HG03103 (cell line): ENCODE data around the gene ITPK1.

ENCODE experiments used
- ATAC-seq: cut with Tn5 transposase; IDR thresholded peaks from one replicate; pipeline ENCODE4 v1.9.1; 2021; ENCODE audit warnings: low read depth; ENCODE audit not compliant: unreplicated experiment

The ITPK1 gene

DNA sequence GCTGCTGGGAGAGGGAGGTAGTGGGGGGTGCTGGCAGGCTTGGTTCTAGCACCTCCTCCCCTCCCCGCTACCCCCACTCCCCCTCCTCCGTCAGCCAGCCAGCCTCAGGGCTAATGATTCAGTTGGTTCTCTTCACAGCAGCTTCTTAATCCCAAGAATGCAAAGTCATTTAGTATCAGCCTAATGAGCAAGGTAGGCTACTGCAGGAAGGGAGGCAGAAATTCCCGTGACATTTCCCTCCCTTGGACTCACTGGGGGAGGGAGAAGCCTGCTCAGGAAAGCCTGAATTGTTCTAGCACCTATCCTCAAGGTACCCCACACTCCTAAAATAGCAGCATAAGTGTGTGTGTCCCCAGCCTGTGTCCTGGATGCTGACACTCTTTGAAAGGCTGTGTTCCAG is 29.8 kb downstream of the ITPK1 start:
- ATAC-seq: no peak

DNA sequence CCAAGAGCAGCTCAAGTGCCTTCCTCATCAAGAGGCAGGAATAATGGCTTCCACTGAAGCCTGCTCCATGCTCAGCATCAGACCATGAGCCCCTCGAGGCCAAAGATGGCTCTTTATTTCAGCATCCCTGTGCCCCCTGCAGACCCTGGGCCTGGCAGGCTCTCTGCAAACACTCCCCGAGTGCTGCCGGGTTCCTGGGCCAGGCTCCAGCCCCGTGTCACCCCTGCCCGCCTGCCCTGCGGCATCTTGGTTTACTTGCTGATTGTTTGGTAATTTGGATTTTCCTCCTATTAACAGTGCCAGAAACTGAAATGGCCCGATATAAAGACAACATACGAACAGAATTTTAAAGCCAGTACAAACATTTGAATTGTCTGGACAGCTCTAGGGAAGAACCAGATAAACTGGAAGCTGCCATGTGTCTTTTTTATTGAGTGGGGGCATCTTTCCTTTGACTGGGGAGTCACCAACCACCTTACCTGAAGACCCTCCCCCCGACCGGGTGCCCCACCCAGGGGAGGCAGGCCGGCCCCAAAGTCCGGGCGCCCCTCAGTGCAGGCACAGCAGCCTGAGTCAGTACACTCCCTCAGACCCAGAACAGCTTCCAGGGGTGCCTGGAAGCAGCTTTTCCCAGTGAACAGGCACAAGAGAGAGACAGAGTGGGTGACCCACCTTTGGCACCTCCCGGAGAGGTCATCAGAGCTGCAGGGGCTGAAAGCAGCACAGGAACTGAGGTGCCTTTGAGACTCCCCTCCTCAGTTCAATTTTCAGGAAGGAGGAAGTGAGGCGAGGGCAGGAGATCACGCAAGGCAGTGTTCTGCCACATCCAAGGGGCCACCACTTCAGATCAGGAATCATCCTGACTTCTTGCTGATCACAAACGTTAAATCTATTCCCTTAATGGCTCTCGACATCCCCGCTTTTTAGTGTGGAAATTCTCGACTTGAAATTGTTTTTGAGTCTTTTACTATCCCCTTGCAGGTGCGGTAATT is 30.6 kb downstream of the ITPK1 start:
- ATAC-seq: no peak

DNA sequence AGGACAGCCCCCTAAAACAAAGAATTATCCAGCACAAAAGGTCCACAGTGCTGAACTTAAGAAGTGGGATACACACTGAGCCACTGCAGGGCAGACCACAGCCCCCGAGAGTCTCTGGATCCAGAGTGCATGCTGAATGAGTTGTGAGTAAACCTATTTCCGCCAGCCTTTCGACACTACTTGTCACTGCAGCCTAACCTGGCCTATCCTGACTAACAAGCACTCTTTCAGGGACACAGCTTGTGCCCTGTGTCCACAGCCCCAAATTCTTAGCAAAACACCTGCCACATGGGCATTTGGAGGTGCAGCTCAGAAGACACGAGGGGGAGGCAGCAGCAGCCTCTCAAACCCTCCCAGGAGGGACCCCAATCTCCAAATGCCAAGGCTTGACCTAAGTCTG is 31.3 kb downstream of the ITPK1 start:
- ATAC-seq: no peak

- ATAC-seq: no peak
These were observed 31.8 kb downstream of the ITPK1 start for GRCh38 chr14:93083917-93084316.

DNA sequence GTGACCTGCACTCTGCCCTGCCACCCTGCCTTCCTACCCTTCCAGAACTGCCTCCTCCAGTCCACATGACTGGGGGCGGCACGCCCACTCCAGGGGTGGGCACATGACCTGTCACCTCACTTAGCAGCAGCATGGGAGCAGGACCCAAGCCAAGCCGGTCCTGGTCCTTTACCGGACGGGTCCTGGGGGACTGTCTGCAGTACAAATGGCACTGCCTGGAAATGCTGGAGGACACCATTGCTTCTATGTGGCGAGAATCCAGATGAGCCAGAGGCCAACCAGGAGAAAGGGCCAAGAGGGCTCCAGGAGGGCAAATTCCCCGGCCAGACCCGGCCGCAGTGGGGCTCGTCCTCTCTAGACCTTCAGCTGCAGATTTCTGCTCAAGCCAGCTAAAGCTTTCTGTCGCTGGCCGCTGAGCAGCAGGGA is 33.1 kb downstream of the ITPK1 start:
- ATAC-seq: no peak

DNA sequence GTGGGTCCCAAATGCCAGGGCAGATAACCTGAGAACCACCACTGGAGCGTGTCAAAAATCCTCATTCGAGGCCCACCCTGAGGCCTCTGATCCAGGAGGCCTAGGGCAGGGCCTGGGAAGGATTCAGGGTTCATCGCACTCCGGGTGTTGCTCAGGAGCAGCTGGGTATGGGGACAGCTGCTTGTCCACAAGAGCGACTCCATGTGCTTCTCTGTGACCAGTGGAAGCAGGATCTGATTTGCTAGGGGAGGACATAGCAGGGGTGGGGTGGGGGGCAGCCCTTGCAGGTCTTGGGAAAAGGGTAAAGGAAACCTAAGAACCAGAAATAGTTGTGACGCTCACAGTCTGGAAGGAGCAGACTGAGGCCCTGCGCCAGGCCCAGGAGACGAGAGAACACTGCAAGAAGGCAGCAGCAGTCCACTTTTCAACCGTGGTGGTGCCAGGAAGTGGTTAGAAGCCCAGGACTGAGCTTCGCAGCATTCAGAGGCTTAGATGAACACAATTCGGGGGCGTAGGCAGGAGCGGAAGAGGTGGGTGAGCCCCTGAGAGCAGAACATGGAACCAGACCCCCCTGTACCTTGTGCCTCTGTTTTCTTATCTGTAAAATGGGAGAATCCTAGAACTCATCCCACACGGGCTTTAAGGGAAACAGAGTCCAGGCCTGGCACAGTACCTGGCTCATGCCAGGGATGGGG is 33.7 kb downstream of the ITPK1 start:
- ATAC-seq: no peak

- ATAC-seq: no peak
These were observed 35.8 kb downstream of the ITPK1 start for GRCh38 chr14:93079865-93080403.

DNA sequence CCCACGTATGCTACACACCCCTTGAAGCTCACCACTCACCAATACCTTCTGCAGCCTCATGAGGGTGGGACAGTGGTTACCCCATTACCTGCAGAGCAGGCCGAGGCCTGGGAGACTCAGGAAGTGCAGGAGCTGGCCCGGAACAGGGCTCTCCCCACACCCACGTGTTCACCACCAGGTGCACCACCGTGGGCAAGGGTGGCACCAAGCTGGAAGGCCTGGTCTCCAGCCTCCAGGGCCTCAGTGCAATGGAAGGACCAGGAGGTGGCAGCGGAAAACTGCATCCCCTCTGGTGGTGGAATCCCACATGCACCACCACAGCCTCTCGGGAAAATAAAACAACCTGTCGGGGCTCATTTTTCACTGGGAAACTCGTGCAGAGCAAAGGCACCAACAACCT is 36.4 kb downstream of the ITPK1 start:
- ATAC-seq: no peak

DNA sequence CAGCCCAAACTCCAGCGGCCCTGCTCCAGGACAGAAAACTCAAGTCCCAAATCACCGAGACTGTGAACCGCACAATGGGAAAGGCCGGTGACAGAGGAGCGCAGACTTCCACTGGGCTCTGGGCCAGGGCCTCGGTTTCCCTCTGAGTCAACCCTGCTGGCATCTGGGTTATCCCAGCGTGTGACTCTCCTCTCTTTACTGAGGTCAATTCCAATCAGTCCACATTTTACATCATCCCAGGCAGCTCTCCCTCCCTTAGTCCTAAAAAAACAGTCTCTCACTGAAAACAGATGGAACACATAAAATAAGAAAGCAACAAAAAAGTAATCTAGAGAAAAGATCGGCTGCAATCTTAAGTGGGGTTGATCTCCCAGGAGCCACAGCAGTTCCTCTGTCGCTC is 36.9 kb downstream of the ITPK1 start:
- no peak for ATAC-seq

- no peak for ATAC-seq
These were observed 39.0 kb downstream of the ITPK1 start for GRCh38 chr14:93076755-93077154.

DNA sequence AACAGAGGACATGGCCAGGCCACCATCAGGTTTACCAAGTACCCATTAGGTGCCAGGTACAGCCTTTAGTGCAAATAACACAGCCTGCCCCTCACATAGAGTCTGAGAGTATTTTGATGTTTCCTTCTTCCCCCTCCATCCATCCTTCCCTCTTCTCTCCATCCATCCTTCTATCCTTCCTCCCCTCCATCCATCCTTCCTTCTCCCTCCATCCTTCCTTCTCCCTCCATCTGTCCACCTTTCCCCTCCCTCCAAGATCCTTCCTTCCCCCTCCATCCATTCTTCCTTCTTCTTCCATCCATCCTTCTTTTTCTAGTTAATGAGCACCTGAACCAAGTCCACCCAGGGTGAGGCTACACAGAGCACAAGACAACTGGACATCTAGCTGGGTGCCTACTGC is 39.8 kb downstream of the ITPK1 start:
- ATAC-seq: no peak

DNA sequence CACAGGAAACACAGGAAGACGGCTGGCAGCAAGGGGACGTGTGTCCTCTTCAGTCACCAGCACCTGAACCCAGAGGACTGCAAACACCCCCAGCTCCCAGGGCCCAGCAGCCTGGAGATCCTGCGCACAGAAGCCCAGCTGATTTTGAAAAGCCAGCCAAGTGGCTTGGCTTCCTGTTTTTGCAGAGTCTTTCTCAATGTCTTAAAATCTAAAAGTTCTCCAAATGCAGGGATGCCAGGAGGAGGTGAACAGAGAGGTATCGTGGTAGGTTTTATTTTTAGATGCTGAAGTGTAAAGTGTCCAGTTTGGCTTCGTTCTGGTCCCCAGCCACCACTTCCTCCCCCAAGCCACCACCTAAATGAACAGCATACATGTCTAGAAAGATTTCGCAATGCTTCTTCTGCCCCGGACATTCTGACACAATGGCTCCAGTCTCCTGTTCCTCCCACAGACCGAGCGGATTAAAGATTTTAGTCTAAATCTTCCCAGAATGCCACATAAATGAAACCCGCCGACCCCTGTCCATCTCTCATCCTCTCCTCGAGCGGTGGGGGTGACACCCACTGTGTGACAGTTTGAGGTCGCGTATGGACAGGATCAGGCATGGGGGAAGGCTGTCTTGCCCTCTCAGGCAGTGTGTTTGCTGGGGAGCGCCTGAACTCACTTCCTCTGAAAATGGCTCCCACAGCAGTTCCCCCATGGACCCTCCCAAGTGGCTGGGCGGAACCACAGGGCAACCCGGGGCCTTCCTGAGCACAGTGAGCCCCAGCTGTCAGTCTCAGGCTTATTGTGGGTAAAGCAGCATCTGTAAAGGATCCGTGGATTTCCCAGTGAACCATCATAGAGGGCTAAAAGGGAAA is 41.6 kb downstream of the ITPK1 start:
- ATAC-seq: no peak

DNA sequence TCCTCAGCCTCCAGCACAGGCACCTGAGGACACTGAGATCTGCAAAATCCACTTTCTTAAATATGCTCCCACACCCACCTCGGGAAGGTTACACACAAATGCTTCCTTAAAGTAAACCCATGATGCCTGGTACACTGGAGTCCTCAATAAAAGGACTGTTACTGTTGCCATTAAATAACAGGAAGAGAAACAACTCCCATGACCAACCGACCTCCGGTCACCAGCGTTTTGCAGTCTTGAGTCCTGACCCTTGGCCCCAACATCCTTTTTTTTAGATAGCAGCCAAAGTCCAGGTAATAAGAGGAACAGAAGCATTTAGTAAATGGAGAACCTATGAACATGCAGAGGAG is 42.4 kb downstream of the ITPK1 start:
- ATAC-seq: no peak

GRCh38 chr14:93072659-93073357 is 42.9 kb downstream of the ITPK1 start:
- no peak for ATAC-seq

DNA sequence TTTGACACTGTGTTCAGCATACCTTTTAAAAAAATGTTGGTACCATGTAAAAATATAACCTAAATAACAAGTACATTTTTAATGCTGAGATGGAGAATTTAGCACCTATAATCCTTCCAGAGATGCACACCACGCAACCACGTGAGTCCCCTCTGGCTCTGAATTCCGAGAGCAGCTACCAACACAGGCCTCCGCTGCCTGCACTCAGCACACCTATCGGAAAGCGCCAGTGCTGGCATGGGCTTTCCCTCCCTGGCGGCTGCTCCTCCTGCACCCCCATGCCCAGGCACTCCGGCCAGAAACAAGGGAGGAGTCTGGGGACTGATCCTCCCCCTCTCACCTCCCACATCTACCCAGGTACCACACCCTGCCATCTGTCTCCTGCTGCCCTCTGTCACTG is 47.0 kb downstream of the ITPK1 start:
- no peak for ATAC-seq

GRCh38 chr14:93067088-93067487 is 48.6 kb downstream of the ITPK1 start:
- no peak for ATAC-seq

DNA sequence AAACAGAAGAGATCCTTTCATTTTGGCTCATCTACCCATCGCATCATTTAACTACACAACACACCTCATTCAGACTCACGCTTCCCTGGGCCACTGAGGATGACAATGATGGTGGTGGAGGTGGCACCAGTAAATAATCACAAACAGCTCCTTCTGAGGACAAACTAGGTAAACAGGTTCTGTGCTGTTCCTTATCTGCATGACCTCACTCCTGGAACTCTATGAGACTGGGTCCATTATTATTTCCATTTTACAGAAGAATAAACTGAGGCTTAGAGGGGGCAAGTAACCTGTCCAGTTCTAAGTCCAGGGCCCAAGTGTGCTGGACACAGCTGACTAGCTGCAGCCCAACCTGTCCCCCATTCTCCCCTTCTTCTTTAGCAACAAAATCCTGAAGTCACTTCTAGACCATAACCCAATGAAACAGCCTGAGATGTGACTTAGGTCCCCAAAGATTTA is 50.4 kb downstream of the ITPK1 start:
- ATAC-seq: no peak

DNA sequence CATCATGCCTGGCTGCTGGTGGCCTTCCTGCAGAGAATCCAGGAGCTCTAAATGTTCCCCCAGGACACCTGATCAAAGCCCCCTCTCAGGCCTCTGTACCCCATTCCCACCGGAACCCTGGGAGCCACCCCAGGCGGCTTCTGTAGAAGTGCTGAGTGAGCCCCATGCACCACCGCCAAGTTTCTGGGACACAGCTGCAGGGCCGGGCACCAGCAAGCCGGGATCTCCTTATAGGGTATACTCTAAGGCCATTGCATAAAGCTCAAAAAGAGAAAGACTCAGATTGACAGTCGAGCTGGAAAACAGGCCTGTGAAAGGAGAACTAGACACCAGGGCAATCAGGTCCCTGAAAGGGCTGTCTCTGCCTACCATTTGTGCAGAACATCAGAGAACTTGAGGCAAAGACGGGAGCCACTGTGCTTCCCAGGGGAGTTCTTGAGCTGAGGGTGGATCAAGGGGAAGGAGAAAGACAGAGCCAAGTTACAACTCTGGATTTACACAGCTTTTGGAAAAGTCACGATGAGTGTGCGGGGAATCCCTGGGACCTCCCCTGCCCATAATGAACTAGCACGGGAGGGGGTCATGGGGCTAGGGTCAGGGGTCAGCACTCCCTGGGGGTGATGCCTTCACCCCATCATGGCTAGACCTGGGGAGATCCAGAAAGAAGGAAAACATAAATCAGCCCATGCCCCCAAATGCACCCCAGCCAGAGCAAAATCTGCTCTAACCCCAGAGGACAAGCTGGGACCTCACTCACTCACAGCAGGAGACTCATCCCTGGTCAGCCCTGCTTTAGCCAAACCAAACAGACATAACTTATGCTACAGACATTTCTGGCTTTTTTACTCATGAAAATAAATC is 51.1 kb downstream of the ITPK1 start:
- ATAC-seq: no peak

GRCh38 chr14:93063393-93063792 is 52.3 kb downstream of the ITPK1 start:
- no peak for ATAC-seq
